ENCODE measurements around the gene LHB.
A peak's percentile ranks its signal among the peaks of the same experiment; 100 is the strongest.

LHB gene

GRCh38 chr19:48993175-48994034 lies 23.5 kb downstream of the LHB start, which contains the start of the genes GYS1 and RUVBL2:
GYS1 (minus strand) TSS chr19:48993309; CDS start chr19:48993112, 197 bp downstream.
RUVBL2 (plus strand) TSS chr19:48993887; CDS start chr19:48993912, 25 bp downstream.
- H3K4me3 ChIP-seq (replicated peaks; ENCODE audit: low read depth, low read length), result peak within 1 kb of the TSS; percentile 87
- peak; percentile 77 for TF ChIP-seq CTCF (IDR thresholded peaks at IDR 0.05; ENCODE audit: low read depth, low read length, missing control alignments)
- DNase-seq (ENCODE audit: extremely low read depth, low read depth), result peak; percentile 98

GRCh38 chr19:48992581-48993174 lies 24.2 kb downstream of the LHB start:
- no peak for DNase-seq (ENCODE audit: extremely low read depth, low read depth)
- TF ChIP-seq CTCF (IDR thresholded peaks at IDR 0.05; ENCODE audit: low read depth, low read length, missing control alignments), result no peak
- H3K4me3 ChIP-seq (replicated peaks; ENCODE audit: low read depth, low read length), result peak overlapping the region; percentile 87

GRCh38 chr19:48991873-48992580 lies 24.9 kb downstream of the LHB start:
- TF ChIP-seq CTCF (IDR thresholded peaks at IDR 0.05; ENCODE audit: low read depth, low read length, missing control alignments), result no peak
- H3K4me3 ChIP-seq (replicated peaks; ENCODE audit: low read depth, low read length), result peak overlapping the region; percentile 87
- DNase-seq (ENCODE audit: extremely low read depth, low read depth), result no peak

GRCh38 chr19:48991011-48991609 lies 25.8 kb downstream of the LHB start:
- DNase-seq (ENCODE audit: extremely low read depth, low read depth), result no peak
- peak overlapping the region; percentile 87 for H3K4me3 ChIP-seq (replicated peaks; ENCODE audit: low read depth, low read length)
- TF ChIP-seq CTCF (IDR thresholded peaks at IDR 0.05; ENCODE audit: low read depth, low read length, missing control alignments), result no peak

GRCh38 chr19:48990400-48990799 lies 26.5 kb downstream of the LHB start:
- H3K4me3 ChIP-seq (replicated peaks; ENCODE audit: low read depth, low read length), result no peak overlapping the region
- DNase-seq (ENCODE audit: extremely low read depth, low read depth), result no peak
- TF ChIP-seq CTCF (IDR thresholded peaks at IDR 0.05; ENCODE audit: low read depth, low read length, missing control alignments), result no peak

GRCh38 chr19:48989701-48990291 lies 27.1 kb downstream of the LHB start:
- no peak for TF ChIP-seq CTCF (IDR thresholded peaks at IDR 0.05; ENCODE audit: low read depth, low read length, missing control alignments)
- H3K4me3 ChIP-seq (replicated peaks; ENCODE audit: low read depth, low read length), result no peak overlapping the region
- no peak for DNase-seq (ENCODE audit: extremely low read depth, low read depth)
